GM19463 (cell line): Measurements from ENCODE around the gene ATRN.
"Not testable (repeated sequence)": the region's sequence is repeated elsewhere in the genome, so short reads cannot be mapped to it uniquely, and the experiment has no call there.

Experiments used
- ATAC-seq: cut with Tn5 transposase; IDR thresholded peaks from one replicate; pipeline ENCODE4 v1.9.1; 2021; ENCODE audit warnings: mild to moderate bottlenecking, moderate library complexity; ENCODE audit not compliant: unreplicated experiment

ATRN gene

GRCh38 chr20:3470627-3471396 is at the start of gene ATRN:
Gene ATRN, plus strand, starts transcription at chr20:3471018. Its CDS starts 90 bp downstream, at chr20:3471108.
- peak; percentile 84 for ATAC-seq

- no peak for ATAC-seq
Measured at GRCh38 chr20:3421985-3422384, 48.8 kb upstream of the ATRN start.

DNA sequence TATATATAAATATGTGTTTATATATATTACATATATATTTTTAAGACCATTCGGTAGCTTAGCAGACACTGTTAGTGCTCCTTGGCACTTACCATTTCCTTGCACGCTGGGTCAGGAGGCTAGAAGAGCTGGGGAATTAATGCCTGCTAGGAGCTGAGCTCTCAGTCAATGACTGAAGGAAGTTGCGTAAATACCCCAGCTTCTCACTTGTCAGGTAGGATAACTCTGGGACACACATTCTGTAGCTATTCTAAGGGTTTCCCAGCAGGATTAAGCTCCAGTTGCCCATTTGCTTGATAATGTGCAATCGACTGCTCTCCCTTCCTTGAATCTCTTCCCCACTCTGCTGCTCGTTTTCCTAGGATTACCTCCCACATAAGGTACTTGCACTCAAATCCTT is 47.7 kb upstream of the ATRN start:
- ATAC-seq = no peak

DNA sequence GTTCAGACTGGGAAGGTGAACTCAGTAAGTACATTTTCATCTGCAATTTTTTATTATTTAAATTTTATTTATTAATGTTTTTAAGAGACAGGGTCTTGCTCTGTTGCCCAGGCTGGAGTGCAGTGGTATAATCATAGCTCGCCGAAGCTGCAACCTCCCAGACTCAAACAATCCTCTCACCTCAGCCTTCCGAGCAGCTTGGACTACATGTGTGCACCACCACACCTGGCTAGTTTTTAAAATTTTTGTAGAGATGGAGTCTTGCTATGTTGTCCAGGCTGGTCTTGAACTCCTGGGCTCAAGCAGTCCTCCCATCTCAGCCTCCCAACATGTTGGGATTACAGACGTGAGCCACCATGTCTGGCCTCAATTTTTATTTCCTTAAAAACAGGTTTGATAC is 44.1 kb upstream of the ATRN start:
- ATAC-seq = not testable (repeated sequence)

GRCh38 chr20:3430376-3431069 is 40.3 kb upstream of the ATRN start:
- peak; percentile 77 for ATAC-seq

DNA sequence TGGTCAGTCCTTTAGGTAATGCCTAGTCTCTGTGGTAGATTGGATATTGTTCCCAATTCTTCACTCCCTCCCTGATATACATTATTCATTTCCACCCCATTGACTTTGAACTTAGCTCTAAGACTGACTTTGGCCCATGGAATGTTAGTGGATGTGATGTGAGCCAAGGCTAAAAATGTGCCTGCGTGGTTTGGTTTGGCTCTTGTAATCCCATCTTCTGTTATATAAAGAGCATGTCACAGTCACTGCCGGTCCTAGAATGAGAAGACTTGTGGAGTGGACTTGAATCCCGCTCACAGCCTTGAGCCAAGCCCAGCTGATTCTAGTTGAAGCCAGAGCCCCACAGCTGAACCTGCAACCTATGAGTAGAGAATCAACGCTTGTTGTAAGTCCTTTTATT is 39.7 kb upstream of the ATRN start:
- no peak for ATAC-seq

DNA sequence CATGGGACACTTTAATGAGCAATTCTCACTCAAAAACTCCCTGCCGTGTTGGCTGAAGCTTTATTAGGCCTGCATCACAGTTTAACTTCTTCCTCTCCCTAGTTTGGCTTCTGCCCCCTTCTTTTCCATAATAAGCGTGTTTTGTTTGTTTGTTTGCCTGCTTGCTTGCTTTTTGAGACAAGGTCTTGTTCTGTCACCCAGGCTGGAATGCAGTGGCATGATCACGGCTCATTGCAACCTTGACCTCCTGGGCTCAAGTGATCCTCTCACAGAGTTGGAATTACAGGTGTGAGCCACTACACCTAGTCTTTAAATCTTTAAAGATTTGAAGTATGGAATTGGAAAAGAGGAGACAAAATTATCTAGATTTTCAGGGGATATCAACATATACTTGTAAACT is 38.0 kb upstream of the ATRN start:
- no peak for ATAC-seq

GRCh38 chr20:3433744-3434143 is 37.1 kb upstream of the ATRN start:
- ATAC-seq = no peak

GRCh38 chr20:3434232-3434631 is 36.6 kb upstream of the ATRN start:
- ATAC-seq = no peak

DNA sequence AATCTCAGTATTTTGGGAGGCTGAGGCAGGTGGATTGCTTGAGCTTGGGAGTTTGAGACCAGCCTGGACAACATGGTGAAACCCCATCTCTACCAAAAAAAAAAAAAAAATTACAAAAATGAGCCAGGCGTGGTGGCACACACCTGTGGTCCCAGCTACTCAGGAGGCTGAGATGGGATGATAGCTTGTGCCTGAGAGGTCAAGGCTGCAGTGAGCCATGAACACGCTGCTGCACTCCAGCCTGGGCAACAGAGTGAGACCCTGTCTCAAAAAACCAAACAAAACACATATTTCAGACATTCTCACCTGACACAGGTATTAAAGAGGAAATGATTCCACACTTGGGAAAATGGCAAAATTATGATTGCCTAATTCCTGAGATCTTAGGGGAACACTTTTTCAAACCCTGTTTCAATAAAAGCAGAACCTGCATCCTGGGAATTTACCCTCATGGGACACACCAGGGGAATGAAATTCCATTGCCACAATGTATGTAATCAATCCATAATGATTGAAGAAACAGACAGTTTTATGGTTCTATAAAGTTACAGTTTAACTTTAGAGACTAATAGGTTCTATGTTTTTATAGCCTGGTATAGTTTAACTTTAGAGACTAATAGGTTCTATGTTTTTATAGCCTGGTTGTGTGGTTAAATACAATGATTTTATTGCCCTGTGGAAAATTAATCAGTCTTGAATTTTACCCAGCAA is 33.8 kb upstream of the ATRN start:
- no peak for ATAC-seq

DNA sequence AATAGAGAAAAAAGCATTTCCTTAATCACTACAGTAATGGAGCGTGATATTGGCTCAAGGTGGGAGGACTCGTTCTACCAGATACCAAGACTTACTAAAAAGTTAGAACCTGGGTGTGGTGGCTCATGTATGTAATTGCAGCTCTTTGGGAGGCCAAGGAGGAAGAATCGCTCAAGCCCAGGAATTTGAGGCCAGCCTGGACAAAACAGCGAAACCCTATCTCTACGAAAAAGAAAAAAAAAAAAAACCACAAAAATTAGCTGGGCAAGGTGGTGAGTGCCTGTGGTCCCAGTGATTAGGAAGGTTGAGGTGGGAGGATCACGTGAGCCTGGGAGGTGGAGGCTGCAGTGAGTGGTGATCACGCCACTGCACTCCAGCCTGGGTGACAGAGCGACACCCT is 24.0 kb upstream of the ATRN start:
- no peak for ATAC-seq

- no peak for ATAC-seq
Measured at GRCh38 chr20:3447321-3447720, 23.5 kb upstream of the ATRN start.

GRCh38 chr20:3449319-3449718 is 21.5 kb upstream of the ATRN start:
- ATAC-seq = no peak

DNA sequence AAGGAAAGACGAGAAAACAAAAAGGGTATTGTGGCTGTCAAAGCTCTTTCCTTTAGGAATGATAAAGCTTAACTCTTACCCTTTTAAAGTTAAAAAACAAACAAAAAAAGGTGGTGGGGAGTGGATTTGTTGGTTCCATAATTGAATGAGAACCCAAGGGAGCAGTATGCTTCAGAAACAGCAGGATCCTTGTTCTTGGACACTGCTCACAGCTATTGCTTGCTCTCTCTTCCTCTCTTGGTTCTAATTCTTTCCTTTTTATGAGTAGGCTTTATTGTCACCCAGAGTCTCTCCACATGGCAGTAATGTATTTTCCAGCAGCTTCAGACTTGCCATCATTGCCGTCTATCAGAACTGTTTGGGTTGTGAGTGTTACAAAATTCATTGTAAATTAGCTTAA is 18.7 kb upstream of the ATRN start:
- no peak for ATAC-seq

- peak; percentile 65 for ATAC-seq
Measured at GRCh38 chr20:3452690-3453089, 18.1 kb upstream of the ATRN start.

GRCh38 chr20:3454831-3455230 is 16.0 kb upstream of the ATRN start:
- ATAC-seq = no peak

DNA sequence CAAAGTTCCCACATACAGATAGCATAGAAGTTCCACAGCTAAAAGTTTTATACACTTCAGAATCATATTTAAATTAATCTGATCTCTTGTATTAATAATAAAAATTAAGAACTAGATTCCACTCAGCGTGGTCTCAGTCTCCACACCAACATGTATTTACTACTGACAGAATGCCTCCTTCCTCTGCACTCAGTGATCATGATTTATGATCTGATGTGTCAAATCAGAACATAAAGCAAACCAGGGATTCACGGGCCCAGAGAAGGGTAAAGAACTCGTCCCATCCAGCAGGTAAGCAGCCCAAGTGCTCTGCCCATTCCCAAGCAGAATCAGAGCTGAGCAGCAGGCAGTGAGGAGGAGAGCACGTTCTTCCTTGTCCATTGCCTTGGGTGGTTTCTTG is 14.2 kb upstream of the ATRN start:
- no peak for ATAC-seq

GRCh38 chr20:3459881-3460307 is 10.9 kb upstream of the ATRN start:
- no peak for ATAC-seq

DNA sequence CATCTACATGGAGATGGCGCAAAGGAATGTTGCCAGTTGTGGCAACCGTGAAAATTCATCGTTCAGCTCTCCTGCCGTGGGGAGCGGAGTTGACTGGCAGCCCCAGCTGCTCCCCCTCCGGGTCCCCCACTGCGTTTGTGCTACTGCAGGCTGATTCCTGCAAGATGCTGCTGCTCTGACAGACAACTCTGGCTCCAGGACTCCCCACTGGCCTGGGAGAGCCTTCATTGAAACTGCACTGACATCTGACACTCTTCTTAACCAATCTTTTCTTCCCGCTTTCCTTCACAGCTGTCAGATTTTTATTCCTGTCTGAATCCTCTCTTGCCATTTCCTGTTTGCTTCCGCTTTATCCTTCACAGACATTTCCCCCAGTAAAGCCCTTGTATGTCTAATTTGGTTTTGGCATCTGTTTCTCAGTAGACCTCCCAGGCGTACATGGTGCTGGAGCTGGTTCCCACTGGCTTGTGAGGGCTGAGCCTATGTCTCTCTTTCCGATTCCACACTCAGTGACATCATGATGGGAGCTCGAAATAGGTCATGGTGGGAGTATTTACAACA is 9.5 kb upstream of the ATRN start:
- ATAC-seq = no peak

DNA sequence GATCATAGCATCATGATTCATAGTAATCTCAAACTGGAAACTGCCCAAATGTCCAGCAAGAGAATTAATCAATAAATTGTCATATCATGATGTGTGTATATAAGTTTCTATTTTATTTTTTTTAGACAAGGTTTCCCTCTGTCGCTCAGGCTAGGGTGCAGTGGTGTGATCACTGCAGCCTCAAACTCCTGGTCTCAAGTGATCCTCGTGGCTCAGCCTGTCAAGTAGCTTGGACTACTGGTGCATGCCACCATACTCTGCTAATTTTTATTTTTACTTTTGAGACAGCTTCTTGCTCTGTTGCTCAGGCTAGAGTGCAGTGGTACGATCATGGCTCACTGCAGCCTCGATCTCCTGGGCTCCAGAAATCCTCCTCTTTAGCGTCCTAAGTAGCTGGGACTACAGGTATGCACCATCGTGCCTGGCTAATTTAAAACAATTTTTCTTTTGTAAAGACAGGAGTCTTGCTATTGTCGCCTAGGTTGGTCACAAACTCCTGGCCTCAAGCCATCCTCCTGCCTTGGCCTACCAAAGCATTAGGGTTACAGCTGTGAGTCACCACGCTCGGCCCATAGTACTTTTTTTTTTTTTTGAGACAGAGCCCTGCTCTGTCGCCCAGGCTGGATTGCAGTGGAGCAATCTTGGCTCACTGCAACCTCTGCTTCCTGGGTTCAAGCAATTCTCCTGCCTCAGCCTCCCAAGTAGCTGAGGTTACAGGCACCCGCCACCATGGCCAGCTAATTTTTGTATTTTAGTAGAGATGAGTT is 8.7 kb upstream of the ATRN start:
- ATAC-seq = no peak

GRCh38 chr20:3464166-3464565 is 6.7 kb upstream of the ATRN start:
- no peak for ATAC-seq
